GM18858 (cell line): ENCODE results near the gene DAP.

ENCODE experiments used
- ATAC-seq: cut with Tn5 transposase; IDR thresholded peaks from one replicate; pipeline ENCODE4 v1.9.1; 2021; ENCODE audit not compliant: unreplicated experiment

Gene DAP

GRCh38 chr5:10761933-10762775 lies 1.1 kb upstream of the DAP start:
- peak; percentile 3 for ATAC-seq

DNA sequence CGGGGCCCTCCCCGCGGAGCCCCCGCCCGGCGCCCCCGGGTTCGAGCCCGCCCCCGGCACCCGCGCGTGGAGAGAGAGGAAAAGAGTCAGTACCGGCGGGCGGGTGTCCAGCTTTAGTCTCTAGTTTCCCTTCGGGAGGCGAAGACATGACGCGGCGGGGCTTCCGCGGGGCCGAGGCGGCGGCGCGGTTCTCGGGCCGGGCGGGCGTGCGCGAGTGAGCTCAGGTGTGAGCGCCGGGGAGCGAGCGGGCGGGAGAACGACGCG lies 181 bp downstream of the DAP start:
- no peak for ATAC-seq

DNA sequence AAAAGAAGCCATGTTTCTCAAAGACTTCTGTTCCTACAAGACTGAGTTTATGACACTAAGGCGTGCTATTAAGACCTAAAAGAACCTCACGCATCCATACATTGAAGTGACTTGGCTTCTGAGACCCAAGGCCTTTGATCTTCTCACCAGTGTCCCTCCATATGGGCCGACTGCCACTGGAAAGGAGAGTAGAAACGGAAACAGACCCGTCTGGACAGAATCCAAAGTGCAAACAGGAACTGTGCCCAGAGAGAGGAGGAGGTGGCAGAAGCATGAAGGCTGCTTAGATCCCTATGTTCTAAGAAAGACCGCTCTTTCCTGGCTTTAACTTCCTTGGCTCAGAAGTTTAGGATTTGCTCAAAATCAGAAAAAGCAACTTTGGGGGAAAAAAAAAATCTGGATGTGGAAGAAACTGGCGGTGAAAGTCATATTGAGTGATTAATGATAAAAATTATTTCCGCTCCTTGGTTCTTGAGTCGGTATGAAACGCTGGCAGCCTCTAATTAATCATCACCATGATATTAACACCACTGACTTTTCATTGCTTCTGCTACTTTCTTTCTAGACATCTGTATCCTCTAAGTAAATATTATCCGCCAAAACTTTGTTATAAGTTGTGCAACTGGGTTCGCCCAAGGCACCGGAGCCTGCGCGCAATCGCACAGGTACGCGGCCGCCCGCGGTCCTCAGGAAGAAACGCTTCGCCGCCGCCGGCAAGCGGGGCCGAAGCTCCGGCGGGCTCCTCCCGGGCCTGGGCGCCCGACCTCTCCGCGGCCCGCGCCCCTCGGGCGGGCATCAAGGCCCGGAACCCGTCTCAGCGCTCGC lies 726 bp downstream of the DAP start:
- ATAC-seq = peak; percentile 19

- no peak for ATAC-seq
These were observed 1.9 kb downstream of the DAP start for GRCh38 chr5:10759111-10759510.

DNA sequence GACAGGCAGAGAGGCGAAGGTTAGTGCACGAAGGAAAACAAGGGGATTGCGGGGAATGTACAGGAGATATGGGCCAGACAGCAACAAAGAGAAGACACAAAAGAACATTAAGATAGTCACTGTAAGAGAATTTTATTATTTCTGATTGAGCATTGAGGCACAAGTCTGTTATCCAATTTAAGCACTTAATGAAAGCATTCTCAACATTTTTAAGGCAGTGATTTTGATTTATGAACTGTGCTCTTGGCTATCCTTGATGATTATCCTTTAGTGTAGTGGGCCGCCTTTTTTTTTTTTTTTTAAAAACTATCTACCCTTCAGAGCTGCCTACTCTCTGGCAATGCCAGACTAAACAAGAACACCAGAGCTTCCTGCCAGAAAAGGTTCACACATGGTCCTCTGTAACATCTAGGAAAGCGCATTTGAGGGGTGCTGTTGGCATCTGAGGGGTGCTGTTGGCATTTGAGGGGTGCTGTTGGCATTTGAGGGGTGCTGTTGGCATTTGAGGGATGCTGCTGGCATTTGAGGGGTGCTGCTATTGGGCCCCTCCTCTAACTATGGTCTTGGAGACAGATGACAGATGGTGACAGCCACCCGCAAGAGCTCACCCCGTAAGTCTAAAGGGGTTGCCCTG lies 3.0 kb downstream of the DAP start:
- ATAC-seq = no peak

DNA sequence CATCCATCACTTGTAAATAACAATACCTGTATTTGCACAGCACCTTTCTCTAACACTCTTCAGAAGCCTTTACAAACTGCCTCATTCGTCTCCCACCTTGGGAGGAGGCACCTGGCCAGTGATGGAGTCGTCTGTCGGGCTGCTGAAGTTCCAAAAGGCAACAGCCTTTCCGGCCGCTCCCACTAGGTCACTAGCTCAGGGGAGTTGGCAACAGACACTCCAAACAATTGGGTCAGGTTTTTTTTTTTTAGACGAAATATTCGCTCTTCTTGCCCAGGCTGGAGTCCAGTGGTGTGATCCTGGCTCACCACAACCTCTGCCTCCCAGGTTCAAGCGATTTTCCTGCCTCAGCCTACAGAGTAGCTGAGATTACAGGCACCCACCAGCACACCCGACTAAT lies 4.0 kb downstream of the DAP start:
- ATAC-seq = no peak

GRCh38 chr5:10756549-10756948 lies 4.5 kb downstream of the DAP start:
- peak; percentile 29 for ATAC-seq

DNA sequence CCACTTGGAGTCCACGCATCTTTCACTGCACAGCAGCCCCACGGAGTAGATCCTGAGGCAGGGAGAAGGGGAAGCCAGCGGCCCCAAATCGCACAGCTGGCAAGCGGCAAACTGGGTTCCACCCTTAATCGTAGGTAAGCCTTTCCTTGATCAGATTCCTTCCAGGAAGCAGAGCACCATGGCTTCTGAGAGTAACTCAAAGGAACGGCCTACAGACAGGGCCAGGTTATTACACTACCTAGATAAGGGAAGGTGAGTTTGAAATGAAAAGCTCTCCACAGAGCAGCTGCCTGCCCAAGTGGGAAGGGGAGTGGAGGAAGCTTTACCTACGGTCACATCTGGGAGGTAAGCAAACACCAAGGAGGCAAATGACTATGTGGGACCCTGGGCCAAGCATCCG lies 7.9 kb downstream of the DAP start:
- ATAC-seq = no peak

- ATAC-seq = no peak
These were observed 8.6 kb downstream of the DAP start for GRCh38 chr5:10752451-10752850.

DNA sequence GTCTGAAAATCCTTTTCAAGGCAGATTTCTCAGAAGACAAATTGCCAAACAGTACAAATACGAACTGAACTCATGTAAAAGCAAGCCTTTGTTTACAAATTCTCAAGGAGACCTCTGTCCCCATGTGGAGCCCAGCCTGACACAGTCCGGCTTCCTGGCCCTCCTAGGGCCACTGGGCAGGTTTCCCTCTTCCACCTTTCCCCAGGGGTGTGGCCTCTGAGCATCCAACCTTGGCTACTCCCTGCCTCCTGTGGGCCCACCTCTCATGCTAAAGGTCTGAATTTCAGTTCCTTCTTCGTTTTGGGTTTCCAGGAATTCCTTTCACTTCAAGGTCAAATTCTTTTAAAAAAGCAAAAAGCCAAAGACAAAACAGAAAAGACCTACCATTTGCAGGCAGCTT lies 10.1 kb downstream of the DAP start:
- ATAC-seq = no peak

GRCh38 chr5:10747678-10748622 lies 13.1 kb downstream of the DAP start:
- no peak for ATAC-seq

- ATAC-seq = no peak
These were observed 14.3 kb downstream of the DAP start for GRCh38 chr5:10746711-10747110.

- no peak for ATAC-seq
These were observed 15.9 kb downstream of the DAP start for GRCh38 chr5:10745133-10745532.

GRCh38 chr5:10744681-10745080 lies 16.4 kb downstream of the DAP start:
- ATAC-seq = no peak

DNA sequence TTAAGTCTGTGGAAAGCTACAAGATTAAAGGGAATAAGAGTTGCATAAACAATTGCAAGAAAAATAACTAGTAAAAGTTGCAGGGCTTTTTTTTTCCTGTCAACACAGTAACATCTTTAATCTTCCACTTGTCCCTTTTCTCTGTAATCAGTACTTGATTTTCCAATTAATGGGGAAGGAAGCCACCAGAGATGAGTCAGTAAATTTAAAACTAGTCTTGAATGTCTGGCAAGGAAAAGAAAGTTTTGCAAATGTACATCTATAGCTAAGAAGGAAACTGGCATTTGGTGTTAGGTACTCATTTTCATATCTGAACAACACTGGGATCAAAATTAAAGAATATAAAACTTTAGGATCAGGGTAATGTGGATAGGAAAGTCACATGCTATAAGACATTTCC lies 17.1 kb downstream of the DAP start:
- no peak for ATAC-seq

- ATAC-seq = no peak
These were observed 17.5 kb downstream of the DAP start for GRCh38 chr5:10743526-10743925.

DNA sequence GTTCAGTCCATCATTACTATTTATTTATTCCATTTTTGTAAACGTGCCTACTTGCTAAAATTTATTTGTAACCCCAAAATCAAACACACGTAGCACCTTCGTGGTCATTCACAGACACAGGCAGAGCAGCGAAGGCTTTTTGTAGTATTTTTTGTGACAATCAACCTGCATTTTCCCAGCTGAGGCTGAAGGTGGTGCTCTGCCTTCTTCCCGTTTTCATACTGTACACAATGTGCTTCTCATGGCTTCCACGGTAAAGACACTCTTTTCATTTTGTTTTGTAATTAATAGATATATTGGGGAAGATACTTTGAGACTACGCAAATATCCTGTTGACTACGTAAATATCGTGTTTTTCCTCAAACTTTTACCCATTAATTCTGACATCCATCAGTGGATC lies 19.4 kb downstream of the DAP start:
- no peak for ATAC-seq

- no peak for ATAC-seq
These were observed 20.6 kb downstream of the DAP start for GRCh38 chr5:10740384-10740783.

DNA sequence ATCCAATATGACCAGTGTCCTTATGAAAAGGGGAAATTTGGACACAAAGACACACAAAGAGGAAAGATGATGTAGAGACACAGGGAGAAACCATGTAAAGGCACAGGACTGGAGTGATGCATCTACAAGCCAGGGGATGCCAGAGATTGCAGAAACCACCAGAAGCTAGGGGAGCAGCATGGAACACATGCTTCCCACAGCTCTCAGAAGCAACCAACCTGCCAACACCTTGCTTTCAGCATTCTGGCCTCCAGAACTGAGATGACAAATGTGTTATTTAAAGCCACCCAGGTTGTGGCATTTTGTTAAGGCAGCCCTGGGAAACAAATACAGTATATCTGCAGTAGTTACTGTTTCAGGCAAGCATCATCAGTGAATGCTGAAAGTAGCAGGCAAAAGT lies 23.2 kb downstream of the DAP start:
- ATAC-seq = no peak

GRCh38 chr5:10736808-10737207 lies 24.2 kb downstream of the DAP start:
- no peak for ATAC-seq

- no peak for ATAC-seq
These were observed 24.7 kb downstream of the DAP start for GRCh38 chr5:10736354-10736753.
